Fibroblast of pulmonary artery (primary cell): ENCODE data around the gene MRPL28.

Experiments
- DNase-seq: peaks from one replicate; pipeline ENCODE4 v3.0.0-alpha.2; 2010; ENCODE audit warnings: low read depth
- H3K4me3 ChIP-seq: replicated peaks from 2 replicates; pipeline ENCODE4 v1.5.1; 2011; ENCODE audit warnings: low read depth, mild to moderate bottlenecking, control low read depth, low read length, moderate library complexity
- TF ChIP-seq, protein P1 (sequence below): IDR thresholded peaks from 2 replicates; pipeline ENCODE4 v1.5.1; 2011; ENCODE audit warnings: mild to moderate bottlenecking, control low read depth, low read length, inconsistent platforms; ENCODE audit errors: missing control alignments

The MRPL28 gene

DNA sequence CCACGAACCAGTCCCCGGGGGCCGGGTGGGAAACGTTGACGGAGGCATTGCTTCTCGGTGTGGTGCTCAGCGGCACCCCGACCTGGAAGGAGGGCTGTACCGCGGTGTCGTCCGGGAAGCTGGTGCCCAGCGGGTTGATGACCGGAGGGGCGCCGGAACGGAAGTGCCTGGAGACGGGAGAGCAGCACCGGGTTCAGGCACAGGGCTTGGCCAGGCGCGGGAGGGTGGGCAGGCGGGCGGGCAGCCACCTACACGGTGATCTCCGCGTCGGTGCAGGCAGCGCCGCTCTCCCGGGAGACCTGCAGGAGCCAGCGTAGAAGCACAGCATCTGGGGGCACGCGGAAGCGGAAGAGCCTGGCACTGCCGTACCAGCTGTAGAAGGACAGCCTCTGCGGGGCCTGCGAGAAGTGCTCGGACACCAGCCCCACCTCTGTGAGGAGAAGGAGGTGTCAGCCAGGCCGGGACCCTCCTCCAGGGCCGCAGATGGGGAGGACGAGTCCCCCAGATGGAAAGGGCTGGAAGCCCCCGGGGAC is 7.1 kb upstream of the MRPL28 start:
- H3K4me3 ChIP-seq: no peak overlapping the region
- TF ChIP-seq, protein P1, sequence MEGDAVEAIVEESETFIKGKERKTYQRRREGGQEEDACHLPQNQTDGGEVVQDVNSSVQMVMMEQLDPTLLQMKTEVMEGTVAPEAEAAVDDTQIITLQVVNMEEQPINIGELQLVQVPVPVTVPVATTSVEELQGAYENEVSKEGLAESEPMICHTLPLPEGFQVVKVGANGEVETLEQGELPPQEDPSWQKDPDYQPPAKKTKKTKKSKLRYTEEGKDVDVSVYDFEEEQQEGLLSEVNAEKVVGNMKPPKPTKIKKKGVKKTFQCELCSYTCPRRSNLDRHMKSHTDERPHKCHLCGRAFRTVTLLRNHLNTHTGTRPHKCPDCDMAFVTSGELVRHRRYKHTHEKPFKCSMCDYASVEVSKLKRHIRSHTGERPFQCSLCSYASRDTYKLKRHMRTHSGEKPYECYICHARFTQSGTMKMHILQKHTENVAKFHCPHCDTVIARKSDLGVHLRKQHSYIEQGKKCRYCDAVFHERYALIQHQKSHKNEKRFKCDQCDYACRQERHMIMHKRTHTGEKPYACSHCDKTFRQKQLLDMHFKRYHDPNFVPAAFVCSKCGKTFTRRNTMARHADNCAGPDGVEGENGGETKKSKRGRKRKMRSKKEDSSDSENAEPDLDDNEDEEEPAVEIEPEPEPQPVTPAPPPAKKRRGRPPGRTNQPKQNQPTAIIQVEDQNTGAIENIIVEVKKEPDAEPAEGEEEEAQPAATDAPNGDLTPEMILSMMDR: no peak
- DNase-seq: no peak

DNA sequence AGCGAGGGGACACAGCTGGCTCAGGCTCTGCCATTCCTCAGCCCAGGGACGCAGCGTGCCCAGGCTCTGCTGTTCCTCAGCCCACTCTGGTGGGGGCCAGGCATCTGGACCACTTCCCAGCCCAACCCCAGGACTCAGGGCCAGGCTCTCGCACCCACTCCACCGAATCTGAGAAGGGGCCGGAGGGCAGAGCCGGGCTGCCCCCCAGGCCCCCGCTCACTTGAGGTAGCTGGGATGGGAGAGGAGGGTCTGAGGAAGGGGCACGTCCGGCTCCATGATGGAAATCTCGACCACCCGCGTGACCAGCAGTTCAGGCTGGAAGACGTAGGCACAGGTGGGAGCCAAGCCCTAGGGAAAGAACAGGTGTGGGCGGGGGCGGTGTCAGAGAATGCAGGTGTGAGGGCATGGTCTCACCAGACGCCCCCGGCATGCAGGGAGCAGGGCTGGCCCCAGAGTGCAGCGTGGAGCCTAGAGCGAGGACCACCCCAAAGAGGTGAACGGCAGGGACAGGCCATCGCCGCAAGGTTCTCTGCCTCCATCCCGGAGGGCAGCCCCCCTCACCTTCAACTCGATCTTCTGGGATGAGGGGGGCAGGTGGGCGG is 6.6 kb upstream of the MRPL28 start:
- TF ChIP-seq, protein P1: no peak
- no peak for DNase-seq
- no peak overlapping the region for H3K4me3 ChIP-seq

DNA sequence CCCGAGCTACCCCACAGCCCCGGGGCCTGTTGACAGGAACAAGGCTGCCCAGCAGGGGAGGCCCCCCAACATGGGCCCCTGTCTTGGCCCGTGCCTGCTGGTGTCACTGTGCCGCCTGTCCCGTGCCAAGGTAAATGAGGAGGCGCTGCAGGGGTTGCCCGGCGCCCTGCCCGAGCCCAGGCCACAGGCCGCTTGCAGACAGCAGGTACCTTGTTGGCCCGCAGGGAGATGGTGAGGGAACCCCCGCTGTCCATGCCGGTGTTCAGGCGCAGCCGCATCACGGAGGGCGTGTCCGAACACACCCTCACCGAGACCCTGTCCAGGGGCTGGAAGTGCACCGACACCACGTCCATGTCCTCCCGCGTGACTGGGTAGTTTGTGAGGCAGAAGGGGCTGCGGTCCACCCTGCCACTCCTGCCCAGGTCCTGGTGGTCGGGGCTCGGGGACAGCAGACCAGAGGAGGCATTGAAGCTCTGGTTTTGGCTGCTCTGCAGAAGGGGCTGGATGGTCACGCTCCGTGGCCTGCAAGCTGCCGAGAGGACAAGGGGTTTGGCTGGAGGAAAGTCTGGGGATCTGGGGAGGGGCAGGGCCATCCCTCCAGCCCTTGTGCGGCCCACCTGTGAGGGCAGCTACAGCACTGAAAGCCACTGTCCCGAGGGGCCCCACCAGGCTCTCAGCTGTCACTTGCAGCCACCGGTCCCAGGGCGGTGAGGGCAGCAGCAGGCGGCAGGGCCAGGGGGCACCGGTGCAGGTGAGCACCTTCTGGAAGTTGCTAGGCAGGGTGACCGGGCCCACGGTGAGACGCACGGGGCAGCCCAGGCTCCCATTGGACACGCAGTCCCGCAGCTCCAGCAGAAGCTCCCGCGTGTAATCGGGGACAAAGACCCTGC is 5.8 kb upstream of the MRPL28 start:
- no peak for DNase-seq
- TF ChIP-seq, protein P1: no peak
- no peak overlapping the region for H3K4me3 ChIP-seq

DNA sequence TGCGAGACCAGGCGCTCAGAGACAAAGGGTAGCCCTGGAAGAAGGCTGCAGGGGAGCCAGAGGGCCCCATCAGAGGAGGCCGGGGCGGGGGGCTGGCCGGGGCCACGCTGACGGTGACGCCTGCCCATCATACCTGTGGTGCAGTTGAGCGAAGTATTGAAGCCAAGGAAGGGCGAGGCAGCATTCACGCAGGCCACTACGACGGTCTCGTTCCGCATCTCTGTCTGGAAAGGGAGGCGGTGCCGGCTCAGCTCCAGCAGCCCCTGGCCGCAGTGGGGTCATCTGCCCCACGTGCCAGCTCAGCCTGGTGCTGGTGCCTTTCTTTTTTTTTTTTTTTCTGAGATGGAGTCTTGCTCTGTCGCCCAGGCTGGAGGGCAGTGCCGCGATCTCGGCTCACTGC is 4.9 kb upstream of the MRPL28 start:
- no peak overlapping the region for H3K4me3 ChIP-seq
- TF ChIP-seq, protein P1: no peak
- no peak for DNase-seq

DNA sequence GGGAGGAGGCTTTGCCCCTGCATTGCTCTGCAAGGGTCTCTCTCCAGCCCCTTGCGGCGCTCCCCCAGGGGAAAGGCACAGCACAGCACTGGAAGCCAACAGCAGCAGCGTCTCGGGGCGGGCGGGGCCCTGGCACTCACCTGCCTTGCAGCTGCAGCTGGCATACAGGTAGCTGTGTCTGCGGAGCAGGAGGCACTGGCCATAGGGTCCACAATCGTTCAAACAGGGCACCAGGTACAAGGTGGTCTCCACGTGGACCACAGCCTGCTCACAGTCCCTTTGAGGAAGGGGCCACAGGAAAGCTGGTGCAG is 4.2 kb upstream of the MRPL28 start:
- H3K4me3 ChIP-seq: no peak overlapping the region
- TF ChIP-seq, protein P1: no peak
- DNase-seq: no peak

DNA sequence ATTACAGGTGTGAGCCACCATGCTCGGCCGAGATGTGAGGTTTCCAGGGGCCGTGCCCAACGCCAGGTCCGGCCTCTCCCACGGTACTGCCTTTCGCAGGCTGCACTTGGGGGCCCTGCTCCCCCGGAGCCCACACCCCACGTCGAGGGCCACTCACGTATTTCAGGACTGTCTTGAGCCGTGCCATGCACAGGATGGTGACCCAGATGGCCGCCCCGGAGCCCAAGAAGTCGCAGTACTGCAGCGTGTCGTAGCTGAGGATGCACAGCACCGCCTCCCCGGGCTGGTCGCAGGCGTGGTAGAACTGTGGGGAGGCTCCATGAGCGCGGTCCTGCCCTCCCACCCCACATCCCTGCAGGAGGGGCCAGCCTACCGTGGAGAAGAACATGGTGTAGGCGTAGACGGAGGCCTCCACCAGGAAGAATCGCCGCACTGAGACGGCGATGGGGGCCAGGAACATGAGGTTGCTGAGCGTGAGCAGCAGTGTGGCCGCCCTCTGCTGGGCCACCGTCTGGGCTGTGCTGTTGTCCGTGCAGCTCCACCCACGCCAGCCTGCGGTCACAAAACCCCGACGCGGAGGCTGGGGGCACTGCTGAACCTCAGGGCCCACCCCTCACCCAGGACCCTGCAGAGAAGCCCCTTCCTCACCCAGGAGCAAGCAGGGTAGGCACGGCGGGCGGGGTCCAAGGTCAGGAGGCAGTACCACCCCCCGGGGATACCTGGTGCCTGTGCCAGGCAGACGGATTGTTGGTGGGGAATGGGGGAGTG is 3.7 kb upstream of the MRPL28 start:
- DNase-seq: no peak
- no peak overlapping the region for H3K4me3 ChIP-seq
- TF ChIP-seq, protein P1: no peak
